K562 (cell line): ENCODE results near the gene MARK3. TPM values are rescaled to one million over a fixed set of nuclear protein-coding genes. Genes with fewer than 3 reads are reported as not detected.

Experiments
- ATAC-seq: fragments of 200-7000 bp; cut with Tn5 transposase; 3 replicates; pipeline ENCODE4 v1.9.1; 2020; ENCODE audit warnings: moderate library complexity
- BruUV-seq: library from RNA; stranded (reverse); fragments of 400-500 nt; replicated peaks from 2 replicates; lab custom pipeline; 2021; lab: Mats Ljungman, UMichigan
- CTCF ChIA-PET: fragments of 300-600 bp; formaldehyde crosslinking; extraction: SDS; loops from one replicate; lab custom pipeline; 2021; ENCODE audit warnings: low intra/inter-chr PET ratio; lab: Yijun Ruan, JAX
- POLR2A ChIA-PET: fragments of 300-600, 350-650 bp; sonication (Branson Sonifier 250); formaldehyde crosslinking; extraction: SDS; loops from one replicate; lab custom pipeline; 2021; ENCODE audit warnings: antibody characterized with exemption, inconsistent platforms; lab: Yijun Ruan, JAX
- DNase-seq, 4 experiments: peaks; one replicate each; pipeline versions ENCODE4 v3.0.0 to v3.0.0-alpha.2; 2011 to 2018; ENCODE audit warnings: low spot score in 3 of 4, mixed read lengths in 3 of 4; ENCODE audit errors: extremely low read depth in 1 of 4
- FAIRE-seq: peaks from 2 replicates; lab custom pipeline; 2011; peaks lifted over from hg19 to GRCh38; lab: Jason Lieb, UNC
- H2AFZ ChIP-seq: 2 replicates; pipeline ENCODE4 v1.6.0; 2011; ENCODE audit warnings: low read depth, low read length, control low read depth, inconsistent platforms
- H3K27ac ChIP-seq: fragments of 200-600 bp; 3 replicates; pipeline ENCODE4 v1.8.0; 2011; ENCODE audit warnings: low read depth, mild to moderate bottlenecking, control low read depth, inconsistent platforms, low read length, moderate library complexity, mixed read lengths; ENCODE audit errors: extremely low read depth
- H3K27me3 ChIP-seq, 2 experiments: fragments of 300-600 bp in 1 of 2; 2 replicates in 1 of 2; 3 replicates in 1 of 2; pipeline versions ENCODE4 v1.6.0 to v1.8.0; 2011; ENCODE audit warnings: inconsistent platforms in 2 of 2, low read length in 2 of 2, mild to moderate bottlenecking in 1 of 2, mixed read lengths in 1 of 2, moderate library complexity in 1 of 2; ENCODE audit not compliant: control insufficient read depth in 2 of 2, insufficient read depth in 2 of 2
- H3K36me3 ChIP-seq: fragments of 300-600 bp; 3 replicates; pipeline ENCODE4 v1.8.0; 2011; ENCODE audit warnings: mild to moderate bottlenecking, low read length, inconsistent platforms; ENCODE audit not compliant: control insufficient read depth, insufficient read depth
- H3K4me1 ChIP-seq, 2 experiments: fragments of 200-600 bp in 1 of 2; replicated peaks in 1 of 2; 2 replicates in 1 of 2; 3 replicates in 1 of 2; pipeline versions ENCODE4 v1.5.1 to v1.8.0; 2011; ENCODE audit warnings: inconsistent platforms in 2 of 2, low read length in 2 of 2, mild to moderate bottlenecking in 1 of 2, mixed read lengths in 1 of 2, moderate library complexity in 1 of 2; ENCODE audit not compliant: control insufficient read depth in 2 of 2, insufficient read depth in 2 of 2
- H3K4me2 ChIP-seq: 2 replicates; pipeline ENCODE4 v1.6.1; 2011; ENCODE audit warnings: low read length, control low read depth, inconsistent platforms, mixed read lengths; ENCODE audit not compliant: insufficient read depth
- H3K4me3 ChIP-seq: fragments of 200-600 bp; sonication (generic), shearing (Covaris generic); 2 replicates; pipeline ENCODE4 v1.5.1; 2016; ENCODE audit warnings: control low read depth, inconsistent platforms
- H3K79me2 ChIP-seq: fragments of 200-600 bp; 3 replicates; pipeline ENCODE4 v1.8.0; 2011; ENCODE audit warnings: low read length, inconsistent platforms; ENCODE audit not compliant: control insufficient read depth, insufficient read depth
- H3K9ac ChIP-seq, 2 experiments: 2 replicates each; pipeline versions ENCODE4 v1.6.0 to v1.6.1; 2011; ENCODE audit warnings: low read depth in 2 of 2, low read length in 2 of 2, control low read depth in 1 of 2, inconsistent platforms in 1 of 2, mild to moderate bottlenecking in 1 of 2, mixed read lengths in 1 of 2; ENCODE audit not compliant: insufficient read depth in 1 of 2
- H3K9me1 ChIP-seq: one replicate; pipeline ENCODE4 v1.6.0; 2011; ENCODE audit warnings: inconsistent platforms, mild to moderate bottlenecking, low read length, moderate library complexity; ENCODE audit not compliant: control insufficient read depth, insufficient read depth
- H3K9me3 ChIP-seq: replicated peaks from 2 replicates; pipeline ENCODE4 v1.5.1; 2011; ENCODE audit warnings: low read depth, low read length, inconsistent platforms; ENCODE audit not compliant: control insufficient read depth, insufficient read depth
- H4K20me1 ChIP-seq: replicated peaks from 2 replicates; pipeline ENCODE4 v1.6.1; 2011; ENCODE audit warnings: low read length, inconsistent platforms, mixed read lengths; ENCODE audit not compliant: control insufficient read depth, insufficient read depth
- BCL6 ChIP-seq: fragments of 250-450 bp; sonication (Bioruptor Pico); IDR thresholded peaks from 2 replicates; pipeline ENCODE4 v1.4.0; 2020
- POU5F1 ChIP-seq: fragments of 150-350 bp; IDR thresholded peaks from 2 replicates; pipeline ENCODE4 v1.6.1; 2014; ENCODE audit warnings: borderline replicate concordance, low read length, low read depth, mild to moderate bottlenecking; ENCODE audit not compliant: partially characterized antibody
- PYGO2 ChIP-seq: fragments of 450-650 bp; IDR thresholded peaks from 2 replicates; pipeline ENCODE4 v1.6.1; 2016; ENCODE audit warnings: mild to moderate bottlenecking, missing genetic modification characterization, moderate library complexity, missing compliant biosample characterization
- WGBS: fragments of 100-300 bp; shearing (Covaris generic); methylation state at CpG from one replicate; pipeline ENCODE4 v1.1.6; 2016; ENCODE audit warnings: low coverage, mixed read lengths; ENCODE audit not compliant: insufficient coverage; ENCODE audit errors: missing lambda C conversion rate; 5-methylcytosine and 5-hydroxymethylcytosine counted together
- in situ Hi-C: fragments of 300-500 bp; cut with MboI; formaldehyde crosslinking; loops from 4 replicates; pipeline ENCODE4 v1.15.0; 2018; ENCODE audit warnings: inconsistent platforms, mixed read lengths
- intact Hi-C: fragments of 100-400 bp; cut with micrococcal nuclease; formaldehyde crosslinking; loops from 2 replicates; pipeline ENCODE4 v1.14.2; 2022
- polyA plus RNA-seq, 8 experiments: library from polyadenylated mRNA; depleted of rRNA in 4 of 8; stranded (reverse) in 5 of 8; unstranded in 3 of 8; fragments of >200 nt; fragmentation: Nextera tagmentation in 2 of 8; fragmentation: Illumina TruSeq in 1 of 8; extraction: Ambion mirVana in 2 of 8; extraction: Trizol in 1 of 8; gene quantifications; 2 replicates each; pipeline versions ENCODE4 v1.2.1 to v1.2.3, GENCODE V29; 2011 to 2014; ENCODE audit warnings: inconsistent platforms in 1 of 8, missing spikeins in 1 of 8
- total RNA-seq, 7 experiments: library from RNA; depleted of rRNA in 6 of 7; stranded (reverse); fragments of >200 nt in 6 of 7; fragmentation: Illumina TruSeq in 2 of 7; extraction: Trizol in 2 of 7; gene quantifications; 2 replicates each; pipeline versions ENCODE4 v1.2.1 to v1.2.3, GENCODE V29; 2011 to 2021; ENCODE audit warnings: low replicate concordance in 1 of 7
- TF ChIP-seq, protein P1 (sequence below): sonication (generic); formaldehyde crosslinking; IDR thresholded peaks from 2 replicates; pipeline ENCODE4 v1.9.0; 2022; ENCODE audit warnings: mild to moderate bottlenecking, missing genetic modification reagents

Gene MARK3
- total and polyA plus RNA-seq, 9 of the 15 experiments (the other 6 are each of a cell fraction or from before 2014, with no cell fraction given), result 10.1 to 68.7 (median 56.3) TPM

DNA sequence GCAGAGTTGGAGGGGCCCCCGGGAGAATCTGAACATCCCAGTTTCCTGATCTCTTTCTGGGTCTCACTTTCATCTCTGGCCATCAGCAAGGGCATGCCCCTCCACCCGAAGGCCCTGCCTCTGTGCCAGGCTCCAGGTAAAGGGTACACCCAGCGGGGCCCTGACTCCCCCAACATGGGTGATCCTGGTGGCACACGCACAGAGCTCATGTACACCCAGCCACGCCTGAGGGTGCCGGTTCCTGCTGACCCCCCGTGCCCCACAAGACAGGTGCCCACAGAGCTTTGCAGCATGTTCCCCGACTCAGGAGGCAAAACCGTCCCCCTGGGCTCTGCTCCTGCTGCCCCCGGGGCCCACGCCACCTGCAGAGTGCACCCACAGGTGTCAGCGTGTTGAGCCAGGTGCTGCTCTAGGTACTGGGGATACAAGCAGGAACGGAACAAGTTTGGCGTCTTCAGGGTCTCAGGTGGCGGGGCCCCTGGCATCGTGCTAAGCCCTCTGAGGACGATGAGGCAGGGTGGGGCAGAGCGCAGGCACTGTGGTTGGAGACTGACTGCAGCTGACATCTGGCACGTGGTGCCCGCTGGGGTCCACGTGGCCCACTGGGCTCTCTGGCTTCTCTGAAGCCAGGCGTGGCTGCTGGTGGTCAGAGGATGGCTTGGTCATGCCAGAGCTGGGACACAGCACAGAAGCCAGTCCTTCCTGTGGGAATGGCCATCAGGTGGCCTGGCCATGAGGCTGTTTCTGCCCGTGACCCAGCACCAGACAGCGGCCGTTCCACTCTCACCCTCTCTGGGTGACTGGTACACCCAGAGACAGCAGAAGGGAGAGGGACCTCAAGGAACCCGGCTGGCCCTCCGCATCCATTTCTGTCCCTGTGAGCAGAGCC is 163.5 kb downstream of the MARK3 start:
- POLR2A ChIA-PET, result interaction anchor here (0.9 kb wide), 1 partner anchor 13 kb away, joined by 4 read pairs; no protein-coding TSS in a partner anchor
- no peaks in the 10 kb centered on the region for H3K27me3 ChIP-seq
- H3K79me2 ChIP-seq, result no peaks in the 10 kb centered on the region
- in situ Hi-C loops (no loop called here), intact Hi-C loops (loop anchor here (5.0 to 10.0 kb wide), 2 partner anchors 46 to 474 kb away; no protein-coding TSS in a partner anchor)
- no peak for TF ChIP-seq POU5F1
- no peak for TF ChIP-seq BCL6 (CRISPR knock-in tag)
- TF ChIP-seq PYGO2 (tag), result no peak
- TF ChIP-seq, protein P1, sequence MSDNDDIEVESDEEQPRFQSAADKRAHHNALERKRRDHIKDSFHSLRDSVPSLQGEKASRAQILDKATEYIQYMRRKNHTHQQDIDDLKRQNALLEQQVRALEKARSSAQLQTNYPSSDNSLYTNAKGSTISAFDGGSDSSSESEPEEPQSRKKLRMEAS (CRISPR knock-in tag), result 0 out of 2 replicates have a peak, but pooled peaks have one; percentile 28
- CTCF ChIA-PET, result no interaction called here
- no peak overlapping the region for H3K4me2 ChIP-seq
- no peak overlapping the region for H3K27ac ChIP-seq
- no peaks in the 10 kb centered on the region for H3K36me3 ChIP-seq
- BruUV-seq, result no TSS peak
- H3K9ac ChIP-seq, result no peak overlapping the region
- peaks cover 7% of the 10 kb centered on the region for H4K20me1 ChIP-seq
- no peak overlapping the region for H3K4me3 ChIP-seq
- WGBS, result 43% methylated on average over 15 of the region's 27 CpGs
- ATAC-seq (no peak), FAIRE-seq (no peak), DNase-seq (no peak)
- no peak overlapping the region for H2AFZ ChIP-seq
- H3K9me3 ChIP-seq, result no peaks in the 10 kb centered on the region
- H3K4me1 ChIP-seq, result peaks cover 0 to 69% of the 10 kb centered on the region in 2 experiments; a peak in 2 of 5 replicates
- H3K9me1 ChIP-seq, result no peaks in the 10 kb centered on the region
